Stimulated activated CD4-positive, alpha-beta T cell treated with anti-CD3 and anti-CD28 coated beads, Interleukin-1b, Interleukin-23, amount 100 ng/mL, for 48 hours (primary cell): ENCODE results near the gene FAM83D.

ENCODE experiments used
- DNase-seq: peaks from one replicate; pipeline ENCODE4 v3.0.0-alpha.2; 2020

Gene FAM83D

GRCh38 chr20:38895098-38895949 lies 30.9 kb upstream of the FAM83D start:
- no peak for DNase-seq

GRCh38 chr20:38896009-38896594 lies 30.1 kb upstream of the FAM83D start:
- no peak for DNase-seq

GRCh38 chr20:38897267-38897666 lies 28.9 kb upstream of the FAM83D start:
- DNase-seq = no peak

- DNase-seq = no peak
These were observed 25.6 kb upstream of the FAM83D start for GRCh38 chr20:38900606-38901005.

DNA sequence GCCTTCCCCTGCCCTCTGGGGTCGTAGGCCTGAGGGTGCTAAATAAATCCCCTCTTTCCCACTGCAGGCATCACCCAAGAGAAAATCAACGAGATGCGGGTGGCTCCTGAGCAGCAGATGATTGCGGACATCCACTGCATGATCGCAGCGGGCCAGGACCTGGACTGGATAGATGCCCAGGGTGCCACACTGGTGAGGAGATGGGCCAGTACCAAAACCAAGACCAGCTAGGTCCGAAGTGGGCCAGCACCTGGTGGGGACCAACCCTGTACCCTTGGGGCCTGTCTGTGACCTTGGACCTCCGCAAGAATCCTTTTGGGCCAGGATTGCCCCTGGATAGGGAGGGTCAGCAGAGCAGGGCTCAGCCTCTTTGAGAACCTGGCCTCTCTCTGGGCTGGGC lies 23.6 kb upstream of the FAM83D start:
- DNase-seq = no peak

DNA sequence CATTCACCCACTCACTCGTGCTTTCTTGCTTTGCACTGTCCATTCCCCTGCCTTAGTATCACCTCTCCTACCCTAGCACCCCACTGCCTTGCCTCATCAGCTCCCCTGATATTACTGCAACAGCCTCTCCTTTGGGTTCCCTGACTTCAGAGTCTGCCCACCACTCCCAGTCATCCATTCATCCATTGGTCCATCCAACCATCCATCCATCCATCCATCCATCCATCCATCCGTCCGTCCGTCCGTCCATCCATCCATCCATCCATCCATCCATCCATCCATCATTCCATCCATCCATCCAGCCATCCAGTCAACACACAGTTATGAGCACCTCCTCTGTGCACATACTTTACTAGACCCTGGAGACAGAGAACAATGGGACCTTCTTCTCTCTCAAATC lies 22.9 kb upstream of the FAM83D start:
- DNase-seq = no peak

DNA sequence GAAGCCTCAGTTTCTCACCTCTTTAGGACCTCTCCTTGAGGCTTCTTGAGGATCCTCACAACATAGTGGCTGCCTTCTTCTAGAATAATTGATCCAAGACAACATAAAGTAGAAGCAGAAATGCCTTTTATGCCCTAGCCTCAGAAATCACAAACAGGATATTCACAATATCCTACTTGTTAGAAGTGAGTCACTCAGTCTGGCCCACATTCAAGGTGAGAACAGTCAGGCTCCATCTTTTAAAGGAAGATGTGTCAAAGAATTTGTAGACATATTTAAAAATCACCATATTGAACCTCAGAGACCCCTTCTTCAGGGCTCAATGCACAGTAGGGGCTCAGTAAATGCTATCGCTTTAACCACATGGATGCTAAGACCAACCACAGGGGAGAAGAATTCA lies 20.8 kb upstream of the FAM83D start:
- DNase-seq = no peak

DNA sequence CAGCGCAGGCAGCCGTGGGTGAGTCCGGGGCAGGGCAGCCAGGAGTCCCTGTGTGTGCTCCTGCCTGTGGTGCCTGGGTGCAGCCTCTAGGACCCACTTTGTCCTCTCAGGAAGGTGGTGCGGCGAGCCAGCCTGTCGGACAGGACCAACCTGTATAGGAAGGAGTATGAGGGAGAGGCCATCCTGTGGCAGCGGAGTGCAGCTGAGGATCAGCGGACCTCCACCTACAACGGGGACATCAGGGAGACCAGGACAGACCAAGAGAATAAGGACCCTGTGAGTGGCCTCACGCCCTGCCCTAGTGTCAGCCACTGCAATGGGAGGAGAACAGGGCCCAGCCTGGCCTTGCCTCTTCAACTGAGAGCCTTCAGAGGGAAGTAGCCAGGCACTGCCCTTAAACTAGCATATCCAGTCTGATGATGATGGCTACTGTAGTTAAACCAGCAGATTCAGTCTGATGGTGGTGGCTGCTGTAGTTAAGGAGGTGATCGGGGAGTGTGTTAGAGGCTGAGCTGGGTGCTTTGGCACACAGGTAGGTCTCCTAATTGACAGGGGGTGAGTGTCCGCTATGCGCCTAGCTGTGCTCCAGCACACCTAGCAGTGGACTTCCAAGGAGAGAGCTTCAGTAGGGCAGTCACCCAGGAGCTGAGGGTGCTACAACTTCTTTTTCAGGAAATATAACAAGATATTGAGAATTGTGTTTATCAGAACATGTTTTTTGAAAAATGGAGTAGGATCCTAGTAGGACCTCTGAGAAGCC lies 18.1 kb upstream of the FAM83D start:
- DNase-seq = no peak

- DNase-seq = no peak
These were observed 10.9 kb upstream of the FAM83D start for GRCh38 chr20:38915355-38915754.

- no peak for DNase-seq
These were observed 8.6 kb upstream of the FAM83D start for GRCh38 chr20:38917657-38918056.

DNA sequence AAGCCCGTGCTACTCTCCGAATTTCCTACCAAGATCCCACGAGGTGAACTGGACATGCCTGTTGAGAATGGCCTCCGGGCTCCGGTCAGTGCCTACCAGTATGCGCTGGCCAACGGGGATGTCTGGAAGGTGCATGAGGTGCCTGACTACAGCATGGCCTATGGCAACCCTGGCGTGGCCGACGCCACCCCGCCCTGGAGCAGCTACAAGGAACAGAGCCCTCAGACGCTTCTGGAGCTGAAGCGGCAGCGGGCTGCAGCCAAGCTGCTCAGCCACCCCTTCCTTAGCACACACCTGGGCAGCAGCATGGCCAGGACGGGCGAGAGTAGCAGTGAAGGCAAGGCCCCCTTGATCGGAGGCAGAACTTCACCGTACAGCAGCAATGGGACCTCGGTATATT lies 8.0 kb upstream of the FAM83D start:
- no peak for DNase-seq

DNA sequence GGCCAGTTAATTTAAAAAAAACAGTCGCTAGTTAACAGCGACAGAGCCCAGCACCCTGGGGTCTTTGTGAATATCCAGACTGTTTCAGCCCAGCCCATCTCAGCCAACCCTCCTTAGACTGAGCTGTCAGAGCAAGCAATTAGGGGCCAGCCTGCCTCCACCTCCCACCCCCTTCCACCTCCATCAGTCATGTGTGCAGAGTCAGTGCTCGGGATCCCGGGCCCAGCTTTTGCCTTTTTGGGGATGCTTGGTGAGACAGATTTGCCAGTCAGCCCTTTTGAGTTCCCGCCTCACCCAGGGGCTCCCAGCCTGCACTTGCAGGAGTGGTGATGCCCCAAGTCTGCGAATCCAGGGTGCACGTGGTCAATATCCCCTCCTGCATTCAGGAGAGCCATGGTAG lies 6.5 kb upstream of the FAM83D start:
- DNase-seq = no peak

GRCh38 chr20:38920411-38920810 lies 5.8 kb upstream of the FAM83D start:
- DNase-seq = no peak

DNA sequence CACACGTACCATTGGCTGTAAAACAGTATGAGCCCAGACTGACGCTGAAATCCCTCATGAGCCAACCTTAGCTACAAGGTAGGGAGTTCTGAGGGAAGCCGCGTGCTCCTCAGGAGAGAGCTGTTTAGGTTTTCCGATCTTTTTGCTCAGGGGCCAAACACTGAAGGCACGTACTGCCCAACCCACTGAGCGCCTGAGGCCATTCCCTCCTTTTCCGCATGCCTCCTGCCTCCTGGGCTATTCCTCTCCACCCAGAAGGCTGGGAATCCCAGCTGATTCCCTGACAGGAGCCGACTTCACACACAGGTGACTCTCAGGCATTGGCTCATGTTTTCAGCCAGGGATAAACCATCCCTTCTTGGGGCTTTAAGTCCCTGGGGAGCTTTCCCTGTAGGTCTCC lies 5.4 kb upstream of the FAM83D start:
- no peak for DNase-seq

DNA sequence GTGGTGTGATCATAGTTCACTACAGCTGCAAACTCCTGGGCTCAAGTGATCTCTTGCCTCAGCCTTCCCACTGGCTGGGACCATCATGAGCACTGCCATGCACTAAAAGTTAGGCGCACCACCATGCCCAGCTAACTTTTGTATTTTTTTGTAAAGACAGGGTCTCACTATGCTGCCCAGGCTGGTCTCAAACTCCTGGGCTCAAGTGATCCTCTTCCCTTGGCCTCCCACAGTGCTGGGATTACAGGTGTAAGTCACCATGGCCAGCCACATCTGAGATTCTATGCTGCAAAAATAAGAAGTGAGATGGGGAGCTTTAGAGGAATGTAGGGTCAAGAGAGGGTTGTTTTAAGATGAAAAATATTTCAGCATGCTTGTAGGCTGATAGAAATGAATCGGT lies 1.5 kb upstream of the FAM83D start:
- no peak for DNase-seq

DNA sequence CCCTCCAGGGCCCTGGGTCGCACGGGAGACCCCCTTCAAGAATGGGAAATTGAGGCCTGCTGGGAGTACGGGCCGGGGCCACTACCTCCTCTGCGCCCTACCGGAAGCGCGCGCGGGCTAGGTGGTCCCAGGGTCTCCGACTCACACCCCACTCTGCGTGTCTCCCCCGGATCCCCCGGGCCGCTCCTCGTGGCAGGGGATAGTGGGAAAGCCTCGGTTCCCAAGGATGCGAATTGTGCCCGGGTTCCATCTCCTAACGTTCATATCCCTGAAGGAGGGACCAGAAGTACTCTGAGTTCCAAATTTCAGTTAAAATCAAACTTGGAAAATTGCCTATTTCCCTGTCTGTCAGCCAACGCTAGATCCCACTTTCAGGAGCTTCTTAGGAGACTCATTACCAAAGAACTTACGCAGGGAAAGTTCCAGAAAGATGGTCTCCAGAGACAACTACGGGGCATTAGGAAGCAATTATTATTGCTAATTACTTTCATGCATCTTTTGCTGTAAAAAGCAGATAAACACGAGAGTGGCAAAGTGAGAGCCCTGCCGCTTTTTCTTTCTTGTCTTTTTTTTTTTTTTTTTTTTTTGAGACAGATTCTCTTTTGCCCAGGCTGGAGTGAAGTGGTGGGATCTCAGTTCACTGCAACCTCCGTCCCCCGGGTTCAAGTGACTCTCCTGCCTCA lies 858 bp downstream of the FAM83D start:
- DNase-seq = no peak

DNA sequence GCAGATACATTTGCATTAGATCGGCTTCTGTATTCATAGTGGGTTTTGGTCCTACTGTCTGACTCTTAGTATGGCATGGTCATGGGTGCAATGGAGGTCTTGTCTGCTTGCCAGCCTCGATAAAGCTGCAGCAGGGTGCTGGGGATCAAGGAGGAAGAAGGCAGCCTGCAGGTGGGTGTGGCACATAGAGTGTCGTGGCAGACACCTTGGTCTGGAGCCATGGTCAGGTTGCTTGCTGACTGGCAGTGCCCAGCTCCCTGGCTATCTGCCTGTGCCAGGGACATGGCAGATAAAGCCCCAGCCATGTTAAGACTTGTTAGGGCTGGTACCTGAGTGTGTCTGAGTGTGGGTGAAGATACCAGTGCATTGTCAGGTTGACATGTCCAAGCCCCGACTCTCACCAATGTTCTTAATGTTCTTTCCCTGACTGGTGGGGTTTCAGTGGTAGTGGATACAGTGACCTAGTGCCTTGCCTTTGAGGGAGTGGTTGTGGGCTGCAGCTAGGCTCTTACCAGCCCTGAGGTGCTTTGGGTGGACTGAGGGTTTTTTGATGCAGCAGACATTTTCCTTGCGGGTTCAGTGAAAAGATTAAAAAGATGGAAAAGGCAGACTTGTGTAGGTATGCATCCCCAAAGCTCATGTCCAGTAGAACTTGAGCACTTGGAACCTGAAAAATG lies 1.8 kb downstream of the FAM83D start:
- no peak for DNase-seq

DNA sequence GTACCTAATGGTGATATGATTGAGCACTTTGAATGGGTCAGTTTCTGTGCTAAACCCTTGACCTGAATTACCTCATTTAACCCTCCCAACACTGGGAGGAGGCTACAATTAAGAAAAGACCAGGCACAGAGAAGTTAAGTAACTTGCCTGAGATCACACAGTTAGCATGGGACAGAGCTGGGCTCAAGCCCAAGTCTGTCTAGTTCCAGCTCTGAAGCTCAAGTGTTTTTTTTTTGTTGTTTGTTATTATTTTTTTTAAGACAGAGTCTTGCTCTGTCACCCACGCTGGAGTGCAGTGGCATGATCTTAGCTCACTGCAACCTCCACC lies 4.0 kb downstream of the FAM83D start:
- DNase-seq = no peak

DNA sequence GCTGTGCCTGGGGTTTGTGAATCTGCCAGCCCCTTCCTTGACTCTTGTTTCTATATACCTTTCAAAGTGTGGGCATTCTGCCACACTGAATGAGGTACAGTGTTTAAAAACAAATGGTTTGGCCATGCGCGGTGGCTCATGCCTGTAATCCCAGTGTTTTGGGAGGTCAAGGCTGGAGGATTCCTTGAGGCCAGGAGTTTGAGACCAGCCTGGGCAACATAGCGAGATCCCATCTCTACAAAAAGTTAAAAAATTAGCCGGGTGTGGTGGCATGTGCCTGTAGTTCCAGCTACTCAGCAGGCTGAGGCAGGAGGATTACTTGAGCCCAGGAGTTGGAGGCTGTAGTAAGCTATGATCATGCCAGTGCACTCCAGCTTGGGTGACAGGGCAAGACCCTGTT lies 5.8 kb downstream of the FAM83D start:
- no peak for DNase-seq

DNA sequence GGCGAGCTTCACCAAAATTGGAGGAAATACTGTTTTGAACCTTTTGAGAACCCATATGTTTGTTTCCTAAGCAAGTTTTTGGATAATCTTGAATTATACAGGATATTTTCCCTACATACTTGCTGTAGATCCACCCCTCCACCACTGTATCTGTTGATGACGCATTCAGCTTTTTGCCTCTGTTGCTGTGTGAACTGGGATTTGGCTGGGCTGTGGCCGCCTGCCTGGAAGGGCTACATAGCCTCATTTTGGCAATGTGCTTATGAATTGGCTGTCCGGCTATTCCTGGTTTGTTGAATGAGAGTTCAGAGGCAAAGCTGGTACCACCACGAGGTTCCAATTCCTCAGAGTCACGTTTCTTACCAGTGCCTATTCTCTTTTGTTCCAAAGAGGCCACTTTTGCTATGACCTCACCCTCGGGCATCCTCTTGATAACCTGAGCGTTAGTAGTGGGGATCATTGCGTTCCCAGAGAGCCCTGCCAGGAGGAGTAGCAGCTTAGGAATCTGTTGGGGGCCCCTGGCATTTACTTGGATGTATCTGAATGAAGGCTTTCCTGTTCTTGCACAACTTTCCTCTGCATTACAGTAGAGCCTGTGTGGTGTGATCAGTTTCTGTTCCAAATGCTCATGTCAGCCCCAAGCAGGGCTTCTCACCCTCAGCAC lies 6.4 kb downstream of the FAM83D start:
- DNase-seq = no peak

DNA sequence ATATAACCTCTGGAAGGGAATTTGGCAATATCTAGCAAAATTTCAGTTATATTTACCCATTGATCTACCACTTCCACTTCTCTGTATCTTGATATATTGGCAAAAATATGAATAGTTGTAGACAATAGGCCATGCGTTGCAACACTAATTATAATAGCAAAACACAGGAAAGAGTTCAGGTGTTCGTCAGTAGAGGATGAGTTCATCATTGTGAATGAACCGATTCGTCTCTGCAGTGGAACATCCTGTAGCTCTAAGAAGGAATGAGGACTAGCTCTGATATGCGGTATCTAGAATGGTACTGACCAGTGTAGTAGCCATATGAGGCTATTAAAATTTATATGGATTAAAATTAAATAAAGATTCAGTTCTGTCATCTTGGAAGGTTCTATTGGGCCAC lies 8.3 kb downstream of the FAM83D start:
- no peak for DNase-seq

- DNase-seq = no peak
These were observed 9.1 kb downstream of the FAM83D start for GRCh38 chr20:38935285-38935684.
